Melanocyte of skin (primary cell): ENCODE measurements around the gene SERPINB7. TPM values are rescaled to one million over a fixed set of nuclear protein-coding genes. Genes with fewer than 3 reads are reported as not detected.

Source experiments
- total RNA-seq, 2 donors: library from RNA; depleted of rRNA; stranded (reverse); fragments of >200 nt; gene quantifications; 2 replicates each; pipeline ENCODE4 v1.2.3, GENCODE V29; 2012

The SERPINB7 gene
- not detected for total RNA-seq

DNA sequence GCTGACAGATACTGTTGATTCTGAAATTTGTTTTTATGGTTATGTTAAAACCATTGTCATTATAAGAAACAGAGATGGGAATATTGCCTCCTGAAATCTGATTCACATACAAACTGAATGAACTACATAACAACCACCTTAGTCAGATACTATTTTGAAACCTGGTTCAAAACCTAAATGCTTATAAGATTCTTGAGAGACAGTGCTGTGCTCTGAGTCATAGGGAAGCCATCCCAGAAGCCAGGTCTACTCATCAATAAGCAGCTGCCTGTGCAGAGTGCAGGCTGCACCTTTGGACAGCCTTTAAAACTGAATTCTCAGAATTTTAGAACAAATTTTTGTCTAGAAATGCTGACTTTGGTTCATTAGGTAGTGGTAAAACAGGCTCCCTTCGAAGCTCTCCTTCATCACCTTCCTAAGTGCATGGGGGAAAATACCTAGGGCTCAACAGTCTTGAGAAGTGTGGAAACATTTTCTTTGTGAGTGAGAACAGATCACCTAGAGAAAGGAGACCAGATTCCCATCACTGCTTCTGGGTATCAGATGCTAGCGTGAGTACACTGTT is at the start of gene SERPINB7:
SERPINB7 (plus strand) TSS at position 253 of the 565 bp plus-strand sequence. CDS start 6,955 bp downstream, outside the sequence.

Other genes with a start within 250 kb of the SERPINB7 start
- gene SERPINB12, start 233.0 kb upstream of the SERPINB7 start, total RNA-seq, result not detected
- under 1 TPM in 1 of 2 donors, not detected in 1; under 0.01 TPM for gene SERPINB13, start 188.1 kb upstream of the SERPINB7 start, total RNA-seq
- not detected for gene SERPINB4, start 131.2 kb upstream of the SERPINB7 start, total RNA-seq
- not detected for gene SERPINB3, start 113.5 kb upstream of the SERPINB7 start, total RNA-seq
- not detected for gene SERPINB11, start 72.5 kb upstream of the SERPINB7 start, total RNA-seq
- gene SERPINB2, start 112.3 kb downstream of the SERPINB7 start, total RNA-seq, result 1 to 10 TPM; 2.4 to 6.7 TPM
- under 1 TPM in 1 of 2 donors, not detected in 1; 1.00 TPM for gene SERPINB10, start 132.5 kb downstream of the SERPINB7 start, total RNA-seq
- under 1 TPM in 1 of 2 donors, not detected in 1; 0.33 TPM for gene HMSD, start 173.9 kb downstream of the SERPINB7 start, total RNA-seq
- 10 to 100 TPM; 15.1 to 15.7 TPM for gene SERPINB8, start 194.7 kb downstream of the SERPINB7 start, total RNA-seq